ENCODE results near the gene RBPJL. TPM values are rescaled to one million over a fixed set of nuclear protein-coding genes. Genes with fewer than 3 reads are reported as not detected.

Gene RBPJL
- total and polyA plus RNA-seq, 2 of the 13 experiments (the other 11 are each of a cell fraction or from before 2014, with no cell fraction given) = not detected

GRCh38 chr20:45347936-45348778 lies 41.5 kb downstream of the RBPJL start, which contains the start of gene SDC4 (continued):
- no peak for TF ChIP-seq ELF4 (CRISPR knock-in tag; IDR thresholded peaks at IDR 0.05; ENCODE audit: borderline replicate concordance)
- no peak for TF ChIP-seq MIER2 (CRISPR knock-in tag; IDR thresholded peaks at IDR 0.05)
- peak; percentile 70; the same call in 1 of the 2 replicates for TF ChIP-seq IRF2 (CRISPR knock-in tag; IDR thresholded peaks at IDR 0.05)
- TF ChIP-seq ZNF841 (CRISPR knock-in tag; IDR thresholded peaks at IDR 0.05; ENCODE audit: borderline replicate concordance) = no peak
- TF ChIP-seq, protein P1, sequence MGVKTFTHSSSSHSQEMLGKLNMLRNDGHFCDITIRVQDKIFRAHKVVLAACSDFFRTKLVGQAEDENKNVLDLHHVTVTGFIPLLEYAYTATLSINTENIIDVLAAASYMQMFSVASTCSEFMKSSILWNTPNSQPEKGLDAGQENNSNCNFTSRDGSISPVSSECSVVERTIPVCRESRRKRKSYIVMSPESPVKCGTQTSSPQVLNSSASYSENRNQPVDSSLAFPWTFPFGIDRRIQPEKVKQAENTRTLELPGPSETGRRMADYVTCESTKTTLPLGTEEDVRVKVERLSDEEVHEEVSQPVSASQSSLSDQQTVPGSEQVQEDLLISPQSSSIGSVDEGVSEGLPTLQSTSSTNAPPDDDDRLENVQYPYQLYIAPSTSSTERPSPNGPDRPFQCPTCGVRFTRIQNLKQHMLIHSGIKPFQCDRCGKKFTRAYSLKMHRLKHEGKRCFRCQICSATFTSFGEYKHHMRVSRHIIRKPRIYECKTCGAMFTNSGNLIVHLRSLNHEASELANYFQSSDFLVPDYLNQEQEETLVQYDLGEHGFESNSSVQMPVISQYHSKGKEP (CRISPR knock-in tag; IDR thresholded peaks at IDR 0.05) = no peak
- TF ChIP-seq ZNF7 (CRISPR knock-in tag; IDR thresholded peaks at IDR 0.05) = no peak
- peak; percentile 37; the same call in 1 of the 2 replicates for TF ChIP-seq DZIP1 (CRISPR knock-in tag; IDR thresholded peaks at IDR 0.05)
- peak; percentile 83; the same call in 1 of the 2 replicates for TF ChIP-seq KDM2A (CRISPR knock-in tag; IDR thresholded peaks at IDR 0.05; ENCODE audit: borderline replicate concordance, low read depth)
- TF ChIP-seq KLF11 (CRISPR knock-in tag; IDR thresholded peaks at IDR 0.05) = peak; percentile 69; the same call in 1 of the 2 replicates
- TF ChIP-seq ZNF678 (CRISPR knock-in tag; IDR thresholded peaks at IDR 0.05) = 0 out of 2 replicates have a peak, but pooled peaks have one; percentile 28
- TF ChIP-seq ZNF121 (CRISPR knock-in tag; IDR thresholded peaks at IDR 0.05) = no peak
- no peak for TF ChIP-seq RFX5 (IDR thresholded peaks at IDR 0.05; ENCODE audit: low read depth, low read length)
- no peak for TF ChIP-seq ZNF263 (CRISPR knock-in tag; IDR thresholded peaks at IDR 0.05)
- no peak for TF ChIP-seq XBP1 (CRISPR knock-in tag; IDR thresholded peaks at IDR 0.05)
- TF ChIP-seq HES4 (CRISPR knock-in tag; IDR thresholded peaks at IDR 0.05; ENCODE audit: borderline replicate concordance) = peak; percentile 93
- TF ChIP-seq ZNF230 (CRISPR knock-in tag; IDR thresholded peaks at IDR 0.05) = no peak; the same call in 1 of the 2 replicates
- TF ChIP-seq POLR2G (IDR thresholded peaks at IDR 0.05; ENCODE audit: low read depth, low read length) = peak; percentile 98
- TF ChIP-seq SMARCE1 (IDR thresholded peaks at IDR 0.05; ENCODE audit: borderline replicate concordance) = no peak
- peak; percentile 73; the same call in 1 of the 2 replicates for TF ChIP-seq HOXA5 (CRISPR knock-in tag; IDR thresholded peaks at IDR 0.05)
- TF ChIP-seq SOX6 (IDR thresholded peaks at IDR 0.05) = no peak
- peak; percentile 48; the same call in 1 of the 2 replicates for TF ChIP-seq SOX6 (CRISPR knock-in tag; IDR thresholded peaks at IDR 0.05)
- no peak for TF ChIP-seq ZSCAN25 (CRISPR knock-in tag; IDR thresholded peaks at IDR 0.05)
- TF ChIP-seq SIX4 (CRISPR knock-in tag; IDR thresholded peaks at IDR 0.05) = no peak
- TF ChIP-seq ZBTB34 (CRISPR knock-in tag; IDR thresholded peaks at IDR 0.05) = no peak
- TF ChIP-seq ZNF24 (IDR thresholded peaks at IDR 0.05) = no peak

Data from HepG2 (cell line).